ENCODE data around the gene KLHDC8B.

KLHDC8B gene

DNA sequence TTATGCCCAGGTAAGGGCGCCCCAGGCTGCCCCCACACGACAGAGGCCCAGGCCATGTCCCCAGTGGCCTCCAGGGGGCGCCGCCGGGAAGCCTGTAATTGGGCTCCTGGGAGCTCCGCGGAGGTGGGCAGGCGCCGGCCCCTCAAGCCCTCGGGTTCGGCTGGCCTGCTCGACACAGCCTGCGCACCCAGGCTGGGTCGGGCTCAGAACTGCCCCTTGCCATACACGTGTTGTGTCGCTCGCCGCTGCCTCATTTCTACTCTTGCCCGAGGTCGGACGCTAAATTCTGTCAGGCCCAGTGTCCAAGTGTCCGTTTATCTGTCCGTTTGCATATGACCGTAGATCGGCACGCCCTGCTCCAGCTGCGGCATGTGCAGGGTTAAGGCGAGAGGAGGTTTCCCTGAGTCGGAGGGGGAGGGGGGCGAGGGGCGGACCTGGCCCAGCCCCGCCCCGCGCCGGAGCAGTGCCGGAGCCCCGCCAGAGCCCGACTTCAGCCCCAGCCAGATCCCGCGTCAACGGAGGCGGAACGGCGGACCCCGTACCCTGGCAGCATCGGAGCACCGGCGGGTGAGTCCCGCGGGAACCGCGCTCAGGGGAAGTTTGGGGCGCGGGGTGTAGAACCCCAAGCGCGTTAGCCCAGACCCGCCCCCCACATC lies at the start of gene KLHDC8B:
Gene KLHDC8B (plus strand): TSS at position 480 of the 656 bp plus-strand sequence. CDS start 1,172 bp downstream, outside the sequence.
- DNase-seq, result peak; percentile 58 to 86

GRCh38 chr3:49122022-49122421 lies 49.4 kb upstream of the KLHDC8B start:
- DNase-seq, result no peak

DNA sequence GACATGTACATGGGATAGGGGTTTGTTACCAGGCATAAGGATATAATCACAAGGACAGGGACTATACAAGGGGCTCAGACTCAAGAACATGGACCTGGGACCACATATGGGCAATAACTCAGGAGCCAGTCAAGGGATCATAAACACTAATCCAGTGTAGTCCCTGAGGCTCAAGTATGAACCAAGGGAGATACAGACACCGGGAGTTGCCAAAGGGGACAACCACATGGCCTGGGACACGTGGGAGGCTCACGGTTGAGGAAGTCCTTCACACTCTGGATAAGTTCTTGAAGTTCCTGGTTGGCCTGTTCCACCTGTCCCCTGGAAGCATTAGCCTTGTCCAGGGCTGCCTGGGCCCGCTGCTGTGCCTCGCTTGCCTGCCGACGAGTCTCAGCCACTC lies 48.9 kb upstream of the KLHDC8B start:
- DNase-seq, result peak in 1 of 2 donors; percentile 45

- no peak for DNase-seq
These were observed 48.4 kb upstream of the KLHDC8B start for GRCh38 chr3:49122886-49123545.

- no peak for DNase-seq
These were observed 47.7 kb upstream of the KLHDC8B start for GRCh38 chr3:49123687-49124086.

GRCh38 chr3:49124203-49124602 lies 47.2 kb upstream of the KLHDC8B start:
- DNase-seq, result no peak

GRCh38 chr3:49124991-49125670 lies 46.3 kb upstream of the KLHDC8B start:
- no peak for DNase-seq

GRCh38 chr3:49131040-49131439 lies 40.4 kb upstream of the KLHDC8B start:
- DNase-seq, result no peak

DNA sequence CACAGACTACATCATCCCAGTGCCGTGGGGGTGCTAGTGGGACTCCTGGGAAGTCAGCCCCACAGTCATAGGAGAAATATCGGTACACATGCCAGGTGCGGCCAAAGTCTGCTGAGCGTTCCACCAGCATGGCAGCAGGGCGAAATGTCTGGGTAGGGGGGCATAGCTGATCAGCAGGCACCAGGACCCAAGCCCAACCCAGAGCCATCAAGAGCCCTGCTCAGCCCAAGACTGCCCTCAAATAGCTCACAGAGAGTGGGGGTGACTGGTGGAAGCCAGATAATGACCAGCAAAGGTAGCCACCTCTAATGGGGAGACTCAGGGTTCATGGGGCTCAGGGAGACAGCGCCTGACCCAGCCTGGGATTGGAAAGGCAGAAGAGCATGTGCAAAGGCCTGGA lies 39.8 kb upstream of the KLHDC8B start:
- no peak for DNase-seq

DNA sequence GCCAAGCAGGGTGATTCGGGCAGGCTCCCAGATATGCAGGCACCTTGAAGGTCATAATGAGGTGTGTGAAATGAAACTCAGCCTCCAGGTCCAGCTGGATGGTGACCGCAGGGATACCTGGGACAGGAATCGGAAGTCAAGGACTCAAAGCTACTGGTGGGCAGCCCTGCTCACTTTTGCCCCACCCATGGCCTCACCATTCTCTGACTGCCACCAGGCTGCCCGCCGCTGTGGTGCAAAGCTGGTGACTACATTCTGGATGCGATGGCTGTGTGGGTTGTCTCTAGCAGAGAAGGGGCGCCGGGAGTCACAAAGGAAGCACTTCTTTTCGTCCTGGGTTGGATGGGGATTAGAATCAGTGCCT lies 39.3 kb upstream of the KLHDC8B start:
- DNase-seq, result no peak

DNA sequence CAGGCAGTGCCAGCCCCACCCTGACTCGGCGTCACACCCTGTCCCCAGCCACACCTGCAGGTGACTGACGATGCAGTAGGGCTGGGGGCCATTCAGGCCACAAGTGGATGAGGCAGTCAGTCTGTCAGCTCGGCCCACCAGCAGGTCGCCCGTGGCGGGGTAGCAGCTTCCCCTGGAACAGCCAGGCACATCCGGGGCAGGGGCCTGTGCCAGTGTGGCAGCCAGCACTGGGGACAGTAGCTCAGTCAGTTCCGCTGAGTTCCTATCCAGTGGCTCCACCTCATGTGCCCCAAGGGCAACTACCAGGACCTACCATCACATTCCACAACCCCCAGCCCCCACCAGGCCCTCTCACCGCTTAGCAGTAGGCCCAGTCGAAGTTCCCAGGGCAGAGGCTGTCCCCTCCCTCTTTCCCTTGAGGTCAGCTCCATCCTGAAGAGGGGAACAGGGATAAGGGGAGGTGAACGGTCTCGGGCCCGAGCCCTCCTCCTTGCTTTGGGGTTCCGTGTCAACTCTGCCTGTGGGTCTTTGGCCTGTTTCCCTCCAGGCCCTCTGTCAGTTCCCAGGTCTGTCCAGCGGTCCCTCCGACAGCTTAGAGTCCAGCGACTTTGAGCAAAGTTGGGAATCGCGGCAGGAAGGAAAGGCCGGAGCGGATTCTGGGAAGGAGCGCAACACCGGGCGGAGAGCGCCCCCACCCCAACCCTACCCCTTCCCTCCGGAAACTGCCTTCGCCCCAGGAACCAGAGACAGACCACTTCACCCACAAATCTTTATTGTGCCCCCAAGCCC lies 38.8 kb upstream of the KLHDC8B start, which contains the start of gene LAMB2:
Gene LAMB2 (minus strand): TSS at position 614 of the 789 bp plus-strand sequence. CDS start 183 bp downstream, at position 431.
- no peak for DNase-seq

GRCh38 chr3:49133226-49133951 lies 38.0 kb upstream of the KLHDC8B start:
- DNase-seq, result peak; percentile 59 to 66

GRCh38 chr3:49134471-49135265 lies 36.7 kb upstream of the KLHDC8B start:
- DNase-seq, result no peak

DNA sequence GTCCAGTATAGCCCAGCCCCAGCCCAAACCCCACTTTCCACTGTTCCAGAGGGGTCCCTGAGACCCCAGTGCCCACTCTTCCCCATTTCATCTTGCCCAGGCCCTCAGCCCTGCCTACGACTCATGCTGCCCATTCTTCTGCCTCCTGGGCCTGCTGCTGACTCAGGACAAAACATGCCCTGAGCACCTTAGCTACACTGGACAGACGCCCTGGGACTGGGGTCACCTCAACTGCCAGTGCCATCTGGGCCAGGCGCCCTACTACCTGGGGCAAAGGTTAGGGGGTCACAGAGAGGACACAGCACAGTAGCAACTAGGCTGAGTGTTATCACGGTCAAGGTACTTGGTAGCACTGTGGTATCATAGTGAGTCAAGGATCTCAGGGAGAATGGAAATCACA lies 35.9 kb upstream of the KLHDC8B start:
- DNase-seq, result no peak

DNA sequence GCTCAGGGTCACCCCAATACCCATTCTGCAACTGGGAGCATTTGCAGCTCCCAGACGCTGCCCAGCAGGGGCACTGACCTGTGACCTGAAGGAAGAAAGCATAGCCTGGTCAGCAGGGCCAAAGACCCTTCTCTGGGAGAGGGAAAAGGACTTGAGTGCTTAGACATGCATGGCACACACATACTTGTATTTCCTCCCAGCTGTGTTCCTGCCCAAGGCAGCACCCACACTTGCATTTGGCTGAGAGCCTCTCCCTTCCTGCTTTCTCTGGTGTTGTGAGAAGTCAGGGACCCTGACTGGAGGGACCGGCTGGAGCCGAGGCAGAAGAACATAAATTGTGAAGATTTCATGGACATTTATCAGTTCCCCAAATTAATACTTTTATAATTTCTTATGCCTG lies 31.3 kb upstream of the KLHDC8B start:
- no peak for DNase-seq

DNA sequence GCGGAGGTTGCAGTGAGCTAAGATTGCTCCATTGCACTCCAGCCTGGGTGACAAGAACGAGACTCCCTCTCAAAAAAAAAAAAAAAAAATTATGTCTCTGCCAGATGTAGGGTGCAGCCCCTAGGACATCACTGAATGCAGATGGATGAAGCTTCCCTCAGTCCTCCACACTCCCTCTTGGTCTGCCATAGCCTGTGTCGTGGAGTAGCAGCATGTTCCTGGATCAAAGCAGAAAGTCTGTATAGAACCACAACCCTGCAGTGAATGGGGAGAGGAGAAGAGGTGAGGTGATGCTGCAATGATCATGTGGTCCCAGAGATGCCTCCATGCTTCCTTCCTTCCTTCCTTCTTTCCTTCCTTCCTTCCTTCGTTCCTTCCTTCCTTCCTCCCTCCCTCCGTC lies 23.2 kb upstream of the KLHDC8B start:
- DNase-seq, result no peak

DNA sequence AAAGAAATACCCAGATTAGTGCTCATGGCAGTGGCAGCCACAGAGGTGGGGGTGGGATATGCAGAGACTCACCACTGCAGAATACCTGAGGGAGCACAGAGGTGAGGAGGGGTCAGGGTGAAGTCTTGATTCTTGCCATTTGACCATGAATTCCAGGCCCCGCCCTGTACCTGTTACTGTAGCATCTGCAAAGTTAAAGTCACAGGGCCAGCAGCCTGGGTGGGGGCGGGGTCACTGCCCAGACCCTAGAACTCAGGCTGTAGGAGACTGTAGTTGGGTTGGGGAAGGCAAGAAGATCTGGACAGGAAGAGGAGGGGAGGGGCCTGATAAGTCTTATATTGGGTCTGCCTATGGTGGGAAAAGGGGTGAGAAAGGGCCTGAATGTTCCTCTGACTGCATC lies 19.8 kb upstream of the KLHDC8B start:
- DNase-seq, result no peak

DNA sequence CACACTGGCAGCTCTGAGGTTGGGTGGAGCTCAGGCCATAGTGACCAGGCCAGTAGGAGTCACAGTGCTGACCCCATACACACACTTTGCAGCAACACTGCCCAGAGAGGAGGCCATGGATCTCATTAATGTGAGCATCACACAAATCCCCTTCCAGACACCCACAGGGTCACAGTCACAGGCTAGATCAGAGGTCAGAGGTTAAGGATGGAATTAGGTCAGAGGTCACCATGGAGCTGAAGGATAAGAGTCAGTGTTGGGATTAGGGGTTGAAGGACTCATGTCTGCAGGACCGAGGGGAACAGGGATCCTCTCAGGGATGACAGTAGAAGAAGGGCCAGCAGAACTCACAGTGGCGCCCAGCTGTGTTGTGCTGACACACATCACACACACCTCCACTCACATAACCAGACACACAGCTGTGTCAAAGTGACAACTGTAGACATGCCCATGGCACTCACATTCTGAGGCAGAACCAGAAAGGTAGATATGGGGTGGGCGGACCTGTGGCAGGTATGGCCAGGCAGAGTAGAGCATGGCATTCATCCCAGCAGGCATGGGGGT lies 18.0 kb upstream of the KLHDC8B start:
- no peak for DNase-seq

- no peak for DNase-seq
These were observed 14.1 kb upstream of the KLHDC8B start for GRCh38 chr3:49157289-49157688.

DNA sequence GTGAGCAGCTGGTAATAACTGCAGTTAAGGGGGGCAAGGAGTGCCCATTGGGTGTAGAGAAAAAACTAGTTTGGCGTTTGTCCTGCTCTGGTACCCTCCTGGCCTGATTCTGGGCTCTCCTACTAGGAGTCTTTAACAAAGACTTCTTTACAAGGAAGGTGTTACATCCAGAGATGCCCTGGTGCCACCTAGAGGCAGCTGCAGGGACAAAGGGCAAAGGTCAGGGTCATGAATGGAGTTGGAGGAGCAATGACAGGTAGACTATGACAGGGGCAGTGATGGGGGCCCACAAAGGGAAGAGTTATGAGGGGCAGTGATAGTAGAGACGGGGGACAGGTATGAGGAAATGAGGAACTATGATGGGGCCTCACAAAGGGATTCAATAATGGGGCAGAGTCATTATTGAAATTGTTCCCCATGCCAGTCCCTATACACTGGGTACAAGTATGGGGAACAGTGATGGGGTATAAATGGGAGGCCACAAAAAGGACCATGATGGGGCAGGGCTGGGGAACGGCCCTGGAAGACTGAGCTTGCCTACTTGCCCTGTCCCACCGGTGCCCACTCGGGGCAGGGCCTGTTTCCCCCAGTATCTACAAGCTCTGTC lies 13.2 kb upstream of the KLHDC8B start:
- DNase-seq, result peak; percentile 45 to 65

DNA sequence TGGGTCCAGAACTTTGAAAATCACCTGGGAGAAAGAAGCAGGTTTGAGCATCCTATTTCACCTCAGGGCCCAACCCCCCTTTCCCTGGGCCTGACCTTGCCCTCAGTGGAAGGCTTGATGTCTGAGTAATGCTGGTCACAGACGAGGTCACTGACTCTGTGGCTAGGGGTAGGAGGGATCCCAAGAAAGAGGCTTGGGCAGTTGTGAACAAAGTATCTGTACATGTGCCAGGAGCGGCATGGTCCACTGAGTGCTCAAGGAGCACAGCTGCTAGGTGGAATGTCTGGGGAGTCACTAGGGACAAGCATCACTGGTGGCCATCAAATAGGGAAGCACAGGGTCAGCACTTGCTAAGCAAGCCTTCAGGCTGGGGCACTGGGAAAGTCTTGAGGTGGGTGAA lies 12.6 kb upstream of the KLHDC8B start:
- no peak for DNase-seq

Data from inflammatory macrophage treated with lipopolysaccharide for 1 hour (primary cell).